GM23248 (cell line): ENCODE data around the gene ITGAD.

Experiments
- EZH2 ChIP-seq: fragments of 200-600 bp; sonication (generic); IDR thresholded peaks from 2 replicates; pipeline ENCODE4 v1.6.1; 2018; ENCODE audit warnings: antibody characterized with exemption, mild to moderate bottlenecking; ENCODE audit not compliant: insufficient read depth, poor library complexity, severe bottlenecking
- EZH2phosphoT487 ChIP-seq: fragments of 200-600 bp; sonication (generic); IDR thresholded peaks from 2 replicates; pipeline ENCODE4 v1.6.1; 2018; ENCODE audit warnings: antibody characterized with exemption, moderate library complexity, mild to moderate bottlenecking, low read depth; ENCODE audit not compliant: insufficient read depth

DNA sequence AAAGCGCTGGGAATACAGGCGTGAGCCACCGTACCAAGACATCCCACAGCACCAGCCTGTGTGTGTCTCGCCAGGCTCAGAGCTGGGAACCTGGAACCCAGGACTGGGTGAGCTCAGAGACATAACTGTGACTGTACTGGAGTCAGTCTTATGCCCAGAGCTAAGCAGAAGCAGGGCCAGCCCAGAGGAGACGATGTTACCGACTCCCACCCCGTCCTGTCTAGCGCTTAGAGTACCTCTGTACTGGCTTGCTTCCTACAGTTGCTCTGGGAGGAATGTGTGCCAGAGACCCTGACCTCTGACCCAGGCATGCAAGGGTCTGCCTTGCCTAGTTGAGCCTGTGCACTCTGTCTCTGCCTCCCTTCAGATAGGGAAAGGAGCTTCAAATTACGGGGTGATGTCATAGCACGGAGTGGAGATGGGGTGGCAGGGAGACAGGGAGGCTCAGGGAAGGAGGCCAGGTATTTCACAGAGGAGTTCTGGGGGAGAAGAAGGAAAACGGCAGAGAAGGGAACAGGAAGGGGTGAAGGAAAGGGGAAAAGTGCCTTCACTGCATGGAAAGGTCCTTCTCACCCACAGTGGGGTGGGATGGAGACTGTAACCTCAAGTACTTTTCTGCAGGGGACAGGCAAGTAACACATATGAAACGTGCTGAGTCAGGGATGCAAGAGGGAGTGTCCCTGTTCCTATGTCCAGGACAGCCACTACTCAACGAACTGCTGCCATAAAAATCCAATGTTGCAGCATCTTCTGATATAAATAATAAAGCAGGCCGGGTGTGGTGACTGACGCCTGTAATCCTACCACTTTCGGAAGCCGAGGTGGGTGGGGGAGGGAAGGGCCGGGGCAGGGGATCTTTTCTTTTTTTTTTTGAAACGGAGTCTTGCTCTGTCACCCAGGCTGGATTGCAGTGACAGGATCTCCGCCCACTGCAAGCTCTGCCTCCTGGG, 60.4 kb downstream of the ITGAD start:
- no peak for TF ChIP-seq EZH2
- TF ChIP-seq EZH2phosphoT487, result no peak
